K562 (cell line): Measurements from ENCODE around the gene PPP1R13L. TPM values are rescaled to one million over a fixed set of nuclear protein-coding genes. Genes with fewer than 3 reads are reported as not detected.

ENCODE experiments used
- ADNP ChIP-seq: fragments of 200-800 bp; sonication (Bioruptor generic); IDR thresholded peaks from 2 replicates; pipeline ENCODE4 v1.6.1; 2016; ENCODE audit warnings: missing genetic modification characterization, missing compliant biosample characterization
- AFF4 ChIP-seq: sonication (generic); formaldehyde crosslinking; IDR thresholded peaks from 2 replicates; pipeline ENCODE4 v1.8.0; 2023; ENCODE audit warnings: mild to moderate bottlenecking, missing genetic modification reagents
- BDP1 ChIP-seq: IDR thresholded peaks from 3 replicates; pipeline ENCODE4 v1.6.1; 2011; ENCODE audit not compliant: insufficient read length, insufficient read depth
- DNMT1 ChIP-seq: fragments of 450-650 bp; IDR thresholded peaks from 2 replicates; pipeline ENCODE4 v1.6.1; 2016; ENCODE audit warnings: antibody characterized with exemption, mild to moderate bottlenecking
- JUN ChIP-seq, 2 experiments: sonication (generic) in 1 of 2; formaldehyde crosslinking in 1 of 2; IDR thresholded peaks; 2 replicates each; pipeline versions ENCODE4 v1.6.1 to v1.8.0; 2012 to 2022; ENCODE audit warnings: borderline replicate concordance in 2 of 2, mild to moderate bottlenecking in 2 of 2, improper control_type of control experiment in 1 of 2, low read depth in 1 of 2, low read length in 1 of 2, missing genetic modification reagents in 1 of 2
- KDM4B ChIP-seq, 2 experiments: fragments of 450-650 bp in 1 of 2; sonication (generic) in 1 of 2; IDR thresholded peaks; 2 replicates each; pipeline ENCODE4 v1.6.1; 2016 to 2017; ENCODE audit warnings: borderline replicate concordance in 2 of 2, antibody characterized with exemption in 1 of 2, low read depth in 1 of 2, mild to moderate bottlenecking in 1 of 2
- OTX1 ChIP-seq: fragments of 450-650 bp; formaldehyde crosslinking; IDR thresholded peaks from 2 replicates; pipeline ENCODE4 v1.4.0; 2022; ENCODE audit warnings: mild to moderate bottlenecking
- RNF2 ChIP-seq: sonication (generic); IDR thresholded peaks from 2 replicates; pipeline ENCODE4 v1.6.1; 2016
- SFPQ ChIP-seq: fragments of 200-400 bp; formaldehyde crosslinking; IDR thresholded peaks from 2 replicates; pipeline ENCODE4 v1.6.1; 2017; ENCODE audit warnings: mild to moderate bottlenecking, low read depth, low read length, moderate library complexity
- SMARCA5 ChIP-seq: fragments of 450-650 bp; IDR thresholded peaks from 2 replicates; pipeline ENCODE4 v1.6.1; 2016
- STAG1 ChIP-seq: sonication (generic); formaldehyde crosslinking; IDR thresholded peaks from 2 replicates; pipeline ENCODE4 v1.5.0; 2020; ENCODE audit warnings: missing genetic modification reagents, borderline replicate concordance
- TGIF2 ChIP-seq: sonication (generic); formaldehyde crosslinking; IDR thresholded peaks from 2 replicates; pipeline ENCODE4 v1.8.1; 2022; ENCODE audit warnings: mild to moderate bottlenecking, missing genetic modification reagents, moderate library complexity
- ZBTB2 ChIP-seq: fragments of 450-650 bp; IDR thresholded peaks from 2 replicates; pipeline ENCODE4 v1.6.1; 2016; ENCODE audit warnings: antibody characterized with exemption
- ZBTB7A ChIP-seq: IDR thresholded peaks from 2 replicates; pipeline ENCODE4 v1.6.1; 2011; ENCODE audit warnings: low read depth, mild to moderate bottlenecking, low read length, moderate library complexity, borderline replicate concordance; ENCODE audit not compliant: control insufficient read depth
- ZNF12 ChIP-seq: sonication (generic); formaldehyde crosslinking; IDR thresholded peaks from 2 replicates; pipeline ENCODE4 v1.4.0; 2020; ENCODE audit warnings: mild to moderate bottlenecking, missing genetic modification reagents
- ZNF445 ChIP-seq: fragments of 250-450 bp; sonication (Bioruptor Pico); IDR thresholded peaks from 2 replicates; pipeline ENCODE4 v1.4.0; 2020; ENCODE audit warnings: low read depth, mild to moderate bottlenecking, moderate library complexity
- ZZZ3 ChIP-seq: fragments of 450-650 bp; IDR thresholded peaks from 2 replicates; pipeline ENCODE4 v1.6.1; 2016; ENCODE audit warnings: antibody characterized with exemption, mild to moderate bottlenecking, moderate library complexity
- polyA plus RNA-seq, 8 experiments: library from polyadenylated mRNA; depleted of rRNA in 4 of 8; stranded (reverse) in 5 of 8; unstranded in 3 of 8; fragments of >200 nt; fragmentation: Nextera tagmentation in 2 of 8; fragmentation: Illumina TruSeq in 1 of 8; extraction: Ambion mirVana in 2 of 8; extraction: Trizol in 1 of 8; gene quantifications; 2 replicates each; pipeline versions ENCODE4 v1.2.1 to v1.2.3, GENCODE V29; 2011 to 2014; ENCODE audit warnings: inconsistent platforms in 1 of 8, missing spikeins in 1 of 8
- total RNA-seq, 7 experiments: library from RNA; depleted of rRNA in 6 of 7; stranded (reverse); fragments of >200 nt in 6 of 7; fragmentation: Illumina TruSeq in 2 of 7; extraction: Trizol in 2 of 7; gene quantifications; 2 replicates each; pipeline versions ENCODE4 v1.2.1 to v1.2.3, GENCODE V29; 2011 to 2021; ENCODE audit warnings: low replicate concordance in 1 of 7
- TF ChIP-seq, protein P1 (sequence below): fragments of 150-350 bp; conservative IDR thresholded peaks from 2 replicates; pipeline ENCODE4 v1.6.1; 2014; ENCODE audit warnings: low read length

Gene PPP1R13L
- total and polyA plus RNA-seq, 9 of the 15 experiments (the other 6 are each of a cell fraction or from before 2014, with no cell fraction given) = 0.32 to 6.7 (median 2.0) TPM

DNA sequence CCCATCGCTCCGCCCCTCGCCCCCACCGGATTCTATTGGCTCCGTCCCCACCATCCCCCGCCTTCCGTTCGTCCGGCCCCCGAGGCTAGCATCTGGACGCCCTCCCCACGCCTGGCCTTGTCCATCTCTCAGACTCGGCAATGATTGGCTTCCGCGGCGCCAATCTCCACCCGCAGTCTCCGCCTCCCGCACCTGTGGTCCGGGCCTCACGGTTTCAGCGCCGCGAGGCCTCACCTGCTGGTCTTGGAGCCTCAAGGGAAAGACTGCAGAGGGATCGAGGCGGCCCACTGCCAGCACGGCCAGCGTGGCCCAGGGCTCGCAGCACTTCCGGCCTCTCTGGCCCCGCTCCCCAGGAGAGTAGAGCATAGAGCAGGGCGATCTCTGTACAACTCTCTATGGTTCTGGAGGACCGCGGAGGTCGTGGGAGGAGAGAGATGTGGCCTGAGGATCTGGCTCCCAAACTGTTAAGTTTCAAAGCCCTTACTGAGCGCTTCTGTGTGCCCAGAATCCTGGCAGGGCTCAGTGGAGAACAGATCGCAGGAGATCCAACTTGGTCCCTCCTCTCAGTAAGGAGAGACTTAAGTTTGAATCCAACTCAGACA is 18.8 kb upstream of the PPP1R13L start, which contains the start of gene ERCC1 (continued):
- TF ChIP-seq, protein P1, sequence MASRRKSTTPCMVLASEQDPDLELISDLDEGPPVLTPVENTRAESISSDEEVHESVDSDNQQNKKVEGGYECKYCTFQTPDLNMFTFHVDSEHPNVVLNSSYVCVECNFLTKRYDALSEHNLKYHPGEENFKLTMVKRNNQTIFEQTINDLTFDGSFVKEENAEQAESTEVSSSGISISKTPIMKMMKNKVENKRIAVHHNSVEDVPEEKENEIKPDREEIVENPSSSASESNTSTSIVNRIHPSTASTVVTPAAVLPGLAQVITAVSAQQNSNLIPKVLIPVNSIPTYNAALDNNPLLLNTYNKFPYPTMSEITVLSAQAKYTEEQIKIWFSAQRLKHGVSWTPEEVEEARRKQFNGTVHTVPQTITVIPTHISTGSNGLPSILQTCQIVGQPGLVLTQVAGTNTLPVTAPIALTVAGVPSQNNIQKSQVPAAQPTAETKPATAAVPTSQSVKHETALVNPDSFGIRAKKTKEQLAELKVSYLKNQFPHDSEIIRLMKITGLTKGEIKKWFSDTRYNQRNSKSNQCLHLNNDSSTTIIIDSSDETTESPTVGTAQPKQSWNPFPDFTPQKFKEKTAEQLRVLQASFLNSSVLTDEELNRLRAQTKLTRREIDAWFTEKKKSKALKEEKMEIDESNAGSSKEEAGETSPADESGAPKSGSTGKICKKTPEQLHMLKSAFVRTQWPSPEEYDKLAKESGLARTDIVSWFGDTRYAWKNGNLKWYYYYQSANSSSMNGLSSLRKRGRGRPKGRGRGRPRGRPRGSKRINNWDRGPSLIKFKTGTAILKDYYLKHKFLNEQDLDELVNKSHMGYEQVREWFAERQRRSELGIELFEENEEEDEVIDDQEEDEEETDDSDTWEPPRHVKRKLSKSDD = no peak
- TF ChIP-seq DNMT1 (no peak), JUN (IDR thresholded peaks at IDR 0.05; ENCODE audit: borderline replicate concordance, low read depth, low read length) (no peak; the same call in 1 of the 2 replicates), JUN (CRISPR knock-in tag; IDR thresholded peaks at IDR 0.05; ENCODE audit: borderline replicate concordance) (no peak), ZBTB7A (no peak), ZZZ3 (peak; percentile 94), SFPQ (no peak), OTX1 (CRISPR knock-in tag) (no peak), KDM4B (IDR thresholded peaks at IDR 0.05; ENCODE audit: borderline replicate concordance in 2 of 2, low read depth in 1 of 2) (no peak), ZBTB2 (no peak), SMARCA5 (no peak), BDP1 (no peak), RNF2 (0 out of 2 replicates have a peak, but pooled peaks have one; percentile 45), TGIF2 (CRISPR knock-in tag) (no peak), AFF4 (no peak; the same call in none of the 2 replicates), ZNF12 (no peak), STAG1 (no peak), ADNP (tag) (no peak), ZNF445 (no peak)
